ENCODE results near the gene ASPRV1. TPM values are rescaled to one million over a fixed set of nuclear protein-coding genes. Genes with fewer than 3 reads are reported as not detected.

The ASPRV1 gene
- total RNA-seq, 2 donors from 2014 or later: 0.43 to 1.2 TPM

- intact Hi-C loops (cut with DNase I, micrococcal nuclease): no loop called here
- ATAC-seq (peak; percentile 15), DNase-seq (no peak)
Measured at GRCh38 chr2:69926849-69927515, 34.4 kb downstream of the ASPRV1 start.

GRCh38 chr2:69923116-69923515 lies 38.3 kb downstream of the ASPRV1 start:
- ATAC-seq: no peak

GRCh38 chr2:69918401-69918800 lies 43.0 kb downstream of the ASPRV1 start:
- ATAC-seq (no peak), DNase-seq (no peak)
- intact Hi-C loops (cut with DNase I, micrococcal nuclease): no loop called here

More at GRCh38 chr2:69923116-69923515, 38.3 kb downstream of the ASPRV1 start:
- no peak for DNase-seq
- intact Hi-C loops (cut with DNase I, micrococcal nuclease): no loop called here

DNA sequence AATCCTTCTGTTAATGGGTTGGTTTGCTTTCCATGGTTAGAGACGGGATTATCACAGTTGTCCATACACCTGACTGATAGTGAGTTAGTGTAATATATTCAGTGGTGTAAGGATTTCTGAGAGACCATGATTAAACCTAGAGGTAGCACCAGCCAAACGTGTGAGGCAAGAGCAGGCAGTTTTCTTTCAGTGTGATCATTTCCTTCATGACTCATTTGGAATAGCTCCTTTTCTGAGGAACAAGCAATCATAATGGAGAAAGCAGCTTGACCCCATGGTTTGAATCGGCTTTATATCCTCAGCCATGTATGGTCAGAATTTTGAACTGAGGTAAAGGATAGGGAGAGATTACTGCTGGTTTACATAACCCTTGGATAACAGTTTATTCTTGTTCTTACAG lies 43.6 kb downstream of the ASPRV1 start:
- intact Hi-C loops (cut with DNase I, micrococcal nuclease): no loop called here
- ATAC-seq (no peak), DNase-seq (no peak)

GRCh38 chr2:69916106-69916505 lies 45.3 kb downstream of the ASPRV1 start:
- intact Hi-C loops (cut with DNase I, micrococcal nuclease): no loop called here
- DNase-seq: no peak
- no peak for ATAC-seq

DNA sequence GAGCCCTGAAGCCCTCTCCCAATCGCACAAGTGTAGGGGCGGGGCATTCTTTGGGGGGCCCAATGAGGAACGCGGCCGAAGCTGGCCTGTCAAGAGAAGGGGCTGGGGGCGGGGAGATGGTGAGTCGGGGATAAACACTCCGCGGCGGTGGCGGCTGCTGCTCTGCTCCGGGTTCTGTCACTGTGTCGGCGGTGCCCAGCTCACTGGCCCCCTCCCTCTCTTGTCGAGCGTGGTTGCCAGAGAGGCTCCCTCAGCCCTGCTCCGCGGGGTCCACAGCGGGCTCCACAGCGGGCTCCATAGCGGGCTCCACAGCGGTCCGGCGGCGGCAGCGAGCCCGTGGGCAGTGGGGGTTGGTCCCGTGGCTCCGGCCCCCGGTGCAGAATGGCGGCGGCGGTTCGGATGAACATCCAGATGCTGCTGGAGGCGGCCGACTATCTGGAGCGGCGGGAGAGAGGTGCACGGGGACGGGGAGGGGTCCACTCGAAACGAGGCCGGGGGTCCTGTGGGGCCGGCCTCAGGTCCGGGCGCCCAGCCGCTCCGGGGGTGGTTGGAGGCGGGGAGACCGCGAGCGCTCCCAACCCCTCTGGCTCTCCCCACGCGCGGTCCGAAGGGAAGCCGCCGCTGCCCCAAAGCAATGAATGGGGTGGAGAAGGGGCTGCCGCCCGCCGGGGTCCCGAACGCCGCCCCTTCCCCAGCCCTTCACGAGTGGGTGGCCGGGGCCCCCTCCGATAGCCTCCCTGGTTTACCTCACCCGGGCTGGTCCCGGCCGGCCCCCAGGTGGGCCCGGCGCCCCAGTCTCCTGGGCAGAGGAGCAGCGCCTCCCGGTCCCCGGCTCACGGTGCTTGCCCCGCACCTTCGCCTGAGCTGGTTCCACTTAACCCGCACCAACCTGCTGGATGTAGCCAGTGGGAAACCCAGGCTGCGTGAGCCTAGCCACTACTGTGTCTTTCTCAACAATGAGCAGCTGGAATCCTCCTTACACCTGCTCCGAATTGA lies 46.2 kb downstream of the ASPRV1 start, which contains the start of gene MXD1:
Gene MXD1, plus strand, starts transcription at position 160 of the 996 bp plus-strand sequence. Its CDS starts 222 bp downstream, at position 382.
- peak; percentile 80 for ATAC-seq
- intact Hi-C loops (cut with DNase I, micrococcal nuclease): loop anchor here (5.0 kb wide), 2 partner anchors 157 to 227 kb away; no protein-coding TSS in a partner anchor
- DNase-seq: peak; percentile 38 to 99

- peak; percentile 81 for ATAC-seq
Measured at GRCh38 chr2:69914164-69914949, 47.1 kb downstream of the ASPRV1 start.

DNA sequence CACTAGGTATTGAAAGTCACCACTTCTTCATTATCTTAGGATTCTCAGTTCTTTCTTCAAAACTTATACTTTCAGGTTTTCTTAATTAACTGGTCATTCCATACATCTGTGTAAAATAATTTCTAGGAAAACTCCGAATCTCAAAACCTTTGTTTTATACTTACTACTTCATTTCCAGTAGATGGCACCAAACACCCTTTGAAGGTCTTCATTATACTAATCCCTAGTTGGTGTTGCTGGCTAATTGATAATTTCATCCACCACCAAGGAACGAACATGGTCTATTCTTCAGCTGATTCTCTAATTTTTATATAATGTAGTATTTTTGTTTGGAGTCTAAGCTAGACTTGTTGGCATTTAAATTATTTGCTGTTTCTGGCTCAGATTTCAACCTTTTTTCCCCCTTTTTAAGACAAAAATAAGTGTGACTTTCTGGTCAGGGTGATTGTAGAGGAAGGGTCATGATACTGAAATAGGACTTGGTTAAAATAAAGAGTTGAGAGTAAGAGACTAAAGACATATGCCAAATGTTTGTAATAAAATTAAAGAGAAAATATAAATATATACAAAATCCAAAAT lies 49.4 kb downstream of the ASPRV1 start:
- ATAC-seq (no peak), DNase-seq (no peak)
- intact Hi-C loops (cut with DNase I, micrococcal nuclease): loop anchor here (5.0 kb wide), 2 partner anchors 160 to 230 kb away; no protein-coding TSS in a partner anchor

More at GRCh38 chr2:69914164-69914949, 47.1 kb downstream of the ASPRV1 start:
- DNase-seq: peak in 1 of 2 donors; percentile 100
- intact Hi-C loops (cut with DNase I, micrococcal nuclease): loop anchor here (5.0 kb wide), 2 partner anchors 158 to 228 kb away; no protein-coding TSS in a partner anchor

Other genes starting within 250 kb of the ASPRV1 start
- gene ANXA4, start 219.5 kb downstream of the ASPRV1 start, total RNA-seq: 100 to 1,000 TPM; 271 to 289 TPM
- gene GMCL1, start 132.0 kb downstream of the ASPRV1 start, total RNA-seq: 10 to 100 TPM; 22.8 to 27.2 TPM
- 10 to 100 TPM; 30.7 to 32.7 TPM for gene SNRNP27, start 67.7 kb downstream of the ASPRV1 start, total RNA-seq
- 100 to 1,000 TPM; 136 to 244 TPM for gene MXD1, start 46.5 kb downstream of the ASPRV1 start, total RNA-seq
- gene PCBP1, start 125.8 kb upstream of the ASPRV1 start, total RNA-seq: 100 to 1,000 TPM; 263 to 293 TPM
- gene C2orf42, start 229.4 kb upstream of the ASPRV1 start, total RNA-seq: 10 to 100 TPM in 1 of 2 donors, 1 to 10 TPM in 1; 7.8 to 13.9 TPM

All from left colon (tissue), 2 donors.